Fibroblast of skin of scalp (primary cell): ENCODE results near the gene PRIM1.
"Not testable (repeated sequence)": the region's sequence is repeated elsewhere in the genome, so short reads cannot be mapped to it uniquely, and the experiment has no call there.

ENCODE experiments used
- DNase-seq: peaks from one replicate; pipeline ENCODE4 v3.0.0-alpha.2; 2013

Gene PRIM1

GRCh38 chr12:56760460-56760859 lies 8.3 kb upstream of the PRIM1 start:
- DNase-seq = no peak

- no peak for DNase-seq
Observed at GRCh38 chr12:56759263-56759908, 7.3 kb upstream of the PRIM1 start.

- no peak for DNase-seq
Observed at GRCh38 chr12:56758728-56759262, 6.7 kb upstream of the PRIM1 start.

- not testable (repeated sequence) for DNase-seq
Observed at GRCh38 chr12:56757971-56758370, 5.8 kb upstream of the PRIM1 start.

GRCh38 chr12:56753566-56753965 lies 1.4 kb upstream of the PRIM1 start:
- DNase-seq = no peak

GRCh38 chr12:56750596-56750995 lies 1.5 kb downstream of the PRIM1 start:
- not testable (repeated sequence) for DNase-seq

GRCh38 chr12:56749853-56750252 lies 2.3 kb downstream of the PRIM1 start:
- DNase-seq = no peak

- DNase-seq = no peak
Observed at GRCh38 chr12:56749359-56749758, 2.8 kb downstream of the PRIM1 start.

GRCh38 chr12:56728139-56728861 lies 23.8 kb downstream of the PRIM1 start:
- DNase-seq = no peak

GRCh38 chr12:56726196-56726675 lies 25.9 kb downstream of the PRIM1 start:
- not testable (repeated sequence) for DNase-seq

- no peak for DNase-seq
Observed at GRCh38 chr12:56725723-56726102, 26.4 kb downstream of the PRIM1 start.

- DNase-seq = peak; percentile 99
Observed at GRCh38 chr12:56724972-56725722, 27.0 kb downstream of the PRIM1 start, which contains the start of gene NACA. NACA (minus strand) TSS chr12:56725299; CDS start chr12:56724521, 778 bp downstream.

GRCh38 chr12:56724701-56724971 lies 27.5 kb downstream of the PRIM1 start:
- no peak for DNase-seq

- DNase-seq = peak; percentile 66
Observed at GRCh38 chr12:56723889-56724700, 28.0 kb downstream of the PRIM1 start.

GRCh38 chr12:56723352-56723751 lies 28.8 kb downstream of the PRIM1 start:
- no peak for DNase-seq

- DNase-seq = no peak
Observed at GRCh38 chr12:56722832-56723231, 29.3 kb downstream of the PRIM1 start.

- DNase-seq = no peak
Observed at GRCh38 chr12:56721721-56722120, 30.4 kb downstream of the PRIM1 start.

- no peak for DNase-seq
Observed at GRCh38 chr12:56721216-56721615, 30.9 kb downstream of the PRIM1 start.

GRCh38 chr12:56720731-56721151 lies 31.4 kb downstream of the PRIM1 start:
- DNase-seq = no peak

- no peak for DNase-seq
Observed at GRCh38 chr12:56719056-56719455, 33.1 kb downstream of the PRIM1 start.

- DNase-seq = no peak
Observed at GRCh38 chr12:56718636-56719035, 33.5 kb downstream of the PRIM1 start.

GRCh38 chr12:56718149-56718548 lies 34.0 kb downstream of the PRIM1 start:
- no peak for DNase-seq
